K562 (cell line): ENCODE data around the gene CBX4. TPM values are rescaled to one million over a fixed set of nuclear protein-coding genes. Genes with fewer than 3 reads are reported as not detected.

ENCODE experiments used
- CREBBP ChIP-seq: IDR thresholded peaks from one replicate; pipeline ENCODE4 v1.6.1; 2012; ENCODE audit warnings: low read depth, mild to moderate bottlenecking, control low read depth, inconsistent platforms, low read length
- DIDO1 ChIP-seq: fragments of 450-650 bp; IDR thresholded peaks from 2 replicates; pipeline ENCODE4 v1.6.1; 2016; ENCODE audit warnings: low read depth, missing biosample characterization, missing genetic modification characterization
- EP400 ChIP-seq: fragments of 450-650 bp; IDR thresholded peaks from 2 replicates; pipeline ENCODE4 v1.6.1; 2017; ENCODE audit warnings: antibody characterized with exemption, mild to moderate bottlenecking, moderate library complexity
- GABPA ChIP-seq: fragments of 200-800 bp; sonication (Bioruptor generic); conservative IDR thresholded peaks from 2 replicates; pipeline ENCODE4 v1.6.1; 2016; ENCODE audit warnings: low read depth, missing genetic modification characterization, missing compliant biosample characterization
- HMGN3 ChIP-seq: IDR thresholded peaks from 2 replicates; pipeline ENCODE4 v1.6.1; 2011; ENCODE audit warnings: borderline replicate concordance, low read depth, mild to moderate bottlenecking, mixed read lengths, low read length; ENCODE audit not compliant: insufficient read length; ENCODE audit errors: extremely low read depth
- HNRNPL ChIP-seq: fragments of 200-400 bp; formaldehyde crosslinking; IDR thresholded peaks from 2 replicates; pipeline ENCODE4 v1.6.1; 2017; ENCODE audit warnings: low read depth, mild to moderate bottlenecking, low read length
- NFIX ChIP-seq: fragments of 250-450 bp; sonication (Bioruptor Pico); IDR thresholded peaks from 2 replicates; pipeline ENCODE4 v1.4.0; 2020; ENCODE audit warnings: low read depth, mild to moderate bottlenecking, moderate library complexity
- NONO ChIP-seq, 2 experiments: fragments of 200-400 bp in 1 of 2; fragments of 450-650 bp in 1 of 2; formaldehyde crosslinking in 1 of 2; IDR thresholded peaks; 2 replicates each; pipeline ENCODE4 v1.6.1; 2017; ENCODE audit warnings: low read depth in 2 of 2, mild to moderate bottlenecking in 2 of 2, moderate library complexity in 2 of 2, low read length in 1 of 2
- NR4A1 ChIP-seq, 2 experiments: fragments of 250-450 bp in 1 of 2; fragments of 450-650 bp in 1 of 2; sonication (Bioruptor Pico) in 1 of 2; IDR thresholded peaks; 2 replicates each; pipeline versions ENCODE4 v1.4.0 to v1.6.1; 2016 to 2020; ENCODE audit warnings: mild to moderate bottlenecking in 2 of 2, missing compliant biosample characterization in 1 of 2, missing genetic modification characterization in 1 of 2, moderate library complexity in 1 of 2
- POLR2G ChIP-seq: fragments of 200-400 bp; formaldehyde crosslinking; IDR thresholded peaks from 2 replicates; pipeline ENCODE4 v1.6.1; 2017; ENCODE audit warnings: low read depth, mild to moderate bottlenecking, antibody characterized with exemption, low read length, moderate library complexity
- RHOXF2B ChIP-seq: fragments of 250-450 bp; sonication (Bioruptor Pico); conservative IDR thresholded peaks from 2 replicates; pipeline ENCODE4 v1.5.1; 2021
- U2AF2 ChIP-seq: fragments of 200-400 bp; formaldehyde crosslinking; optimal IDR thresholded peaks from 2 replicates; pipeline ENCODE3; 2017; ENCODE audit warnings: low read depth, mild to moderate bottlenecking, low read length
- ZNF384 ChIP-seq: IDR thresholded peaks from 2 replicates; pipeline ENCODE4 v1.6.1; 2012; ENCODE audit warnings: low read depth, low read length, improper control_type of control experiment
- polyA plus RNA-seq, 8 experiments: library from polyadenylated mRNA; depleted of rRNA in 4 of 8; stranded (reverse) in 5 of 8; unstranded in 3 of 8; fragments of >200 nt; fragmentation: Nextera tagmentation in 2 of 8; fragmentation: Illumina TruSeq in 1 of 8; extraction: Ambion mirVana in 2 of 8; extraction: Trizol in 1 of 8; gene quantifications; 2 replicates each; pipeline versions ENCODE4 v1.2.1 to v1.2.3, GENCODE V29; 2011 to 2014; ENCODE audit warnings: inconsistent platforms in 1 of 8, missing spikeins in 1 of 8
- total RNA-seq, 7 experiments: library from RNA; depleted of rRNA in 6 of 7; stranded (reverse); fragments of >200 nt in 6 of 7; fragmentation: Illumina TruSeq in 2 of 7; extraction: Trizol in 2 of 7; gene quantifications; 2 replicates each; pipeline versions ENCODE4 v1.2.1 to v1.2.3, GENCODE V29; 2011 to 2021; ENCODE audit warnings: low replicate concordance in 1 of 7
- TF ChIP-seq, protein P1 (sequence below), 2 experiments: IDR thresholded peaks; 2 replicates each; pipeline ENCODE4 v1.6.1; 2011; ENCODE audit warnings: borderline replicate concordance in 1 of 2, control low read depth in 1 of 2, low read depth in 1 of 2, low read length in 1 of 2, mild to moderate bottlenecking in 1 of 2, mixed read lengths in 1 of 2, moderate library complexity in 1 of 2; ENCODE audit not compliant: insufficient read depth in 1 of 2, insufficient read length in 1 of 2, poor library complexity in 1 of 2, severe bottlenecking in 1 of 2; ENCODE audit errors: extremely low read depth in 1 of 2
- TF ChIP-seq, protein P2 (sequence below): fragments of 450-650 bp; IDR thresholded peaks from 2 replicates; pipeline ENCODE4 v1.6.1; 2014; ENCODE audit warnings: low read depth, mild to moderate bottlenecking, moderate library complexity, borderline replicate concordance
- TF ChIP-seq, protein P3 (sequence below): fragments of 450-650 bp; IDR thresholded peaks from 2 replicates; pipeline ENCODE4 v1.6.1; 2018; ENCODE audit warnings: mild to moderate bottlenecking, low read depth; ENCODE audit not compliant: partially characterized antibody
- TF ChIP-seq, protein P4 (sequence below): fragments of 450-650 bp; formaldehyde crosslinking; IDR thresholded peaks from 2 replicates; pipeline ENCODE4 v1.4.0; 2022; ENCODE audit warnings: missing genetic modification characterization
- TF ChIP-seq, protein P5 (sequence below): fragments of 250-450 bp; sonication (Bioruptor Pico); IDR thresholded peaks from 2 replicates; pipeline ENCODE4 v1.5.0; 2020; ENCODE audit warnings: mild to moderate bottlenecking

The CBX4 gene
- total and polyA plus RNA-seq, 9 of the 15 experiments (the other 6 are each of a cell fraction or from before 2014, with no cell fraction given): 0.98 to 50.5 (median 10.0) TPM

DNA sequence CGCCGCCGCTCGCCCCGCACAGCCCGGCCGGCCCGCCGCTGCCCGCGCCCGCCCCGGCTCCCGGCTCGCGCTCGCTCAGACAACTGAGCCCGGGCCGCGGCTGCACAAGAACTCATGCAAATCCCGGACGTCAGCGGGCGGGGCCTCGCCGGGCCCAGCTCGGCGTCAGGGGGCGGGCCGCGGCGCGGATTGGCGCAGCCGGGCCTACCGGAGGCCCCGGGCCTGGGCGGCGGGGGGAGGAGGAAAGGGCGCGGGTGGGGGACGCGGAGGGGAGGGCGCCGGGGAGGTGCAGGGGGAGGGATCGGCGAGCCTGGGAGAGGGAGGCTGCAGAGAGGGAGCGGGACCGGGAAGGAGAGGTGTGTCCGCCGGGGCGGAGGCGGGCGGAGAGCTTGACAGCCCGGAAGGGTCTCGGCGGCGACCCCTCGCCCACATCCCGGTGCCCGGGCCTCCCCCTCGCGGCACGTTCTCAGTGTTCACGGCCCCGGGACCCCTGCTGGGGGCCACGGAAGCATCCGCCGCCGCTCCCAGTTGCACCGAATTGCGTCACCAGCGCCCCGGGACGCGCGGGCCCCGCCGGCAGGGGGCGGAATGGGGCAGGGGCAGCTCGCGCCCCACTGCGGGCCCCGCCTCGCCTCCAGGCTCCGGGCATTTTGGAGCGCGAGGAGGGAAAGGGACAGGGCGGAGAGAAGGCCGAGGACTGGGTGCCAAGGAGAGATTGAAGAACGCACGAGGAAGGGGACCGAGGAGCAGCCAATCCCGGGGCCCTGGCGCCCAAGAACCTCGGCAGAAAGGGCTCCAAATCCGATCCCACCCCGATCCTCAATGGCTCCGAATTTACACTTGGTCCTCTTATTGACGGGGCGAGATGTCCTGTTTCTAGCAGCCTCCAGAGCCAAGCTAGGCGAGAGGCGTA lies at the start of gene CBX4 (continued):
- TF ChIP-seq, protein P1, sequence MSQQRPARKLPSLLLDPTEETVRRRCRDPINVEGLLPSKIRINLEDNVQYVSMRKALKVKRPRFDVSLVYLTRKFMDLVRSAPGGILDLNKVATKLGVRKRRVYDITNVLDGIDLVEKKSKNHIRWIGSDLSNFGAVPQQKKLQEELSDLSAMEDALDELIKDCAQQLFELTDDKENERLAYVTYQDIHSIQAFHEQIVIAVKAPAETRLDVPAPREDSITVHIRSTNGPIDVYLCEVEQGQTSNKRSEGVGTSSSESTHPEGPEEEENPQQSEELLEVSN (IDR thresholded peaks at IDR 0.05; ENCODE audit: borderline replicate concordance in 1 of 2, extremely low read depth in 1 of 2, insufficient read depth in 1 of 2, insufficient read length in 1 of 2, low read depth in 1 of 2, low read length in 1 of 2, poor library complexity in 1 of 2, severe bottlenecking in 1 of 2): peak; percentile 87 to 94
- TF ChIP-seq RHOXF2B (CRISPR knock-in tag) (no peak), HMGN3 (no peak), POLR2G (peak; percentile 89), EP400 (peak; percentile 97), NFIX (CRISPR knock-in tag) (no peak), CREBBP (no peak), DIDO1 (tag) (no peak), U2AF2 (no peak), HNRNPL (peak; percentile 81; the same call in 1 of the 2 replicates), NONO (IDR thresholded peaks at IDR 0.05; ENCODE audit: low read depth in 2 of 2, low read length in 1 of 2) (peak; percentile 73 to 86), GABPA (tag) (peak; percentile 64), NR4A1 (CRISPR knock-in tag; IDR thresholded peaks at IDR 0.05) (0 out of 2 replicates have a peak, but pooled peaks have one; percentile 74), NR4A1 (tag; IDR thresholded peaks at IDR 0.05) (peak; percentile 66; the same call in 1 of the 2 replicates), ZNF384 (no peak)
- TF ChIP-seq, protein P2, sequence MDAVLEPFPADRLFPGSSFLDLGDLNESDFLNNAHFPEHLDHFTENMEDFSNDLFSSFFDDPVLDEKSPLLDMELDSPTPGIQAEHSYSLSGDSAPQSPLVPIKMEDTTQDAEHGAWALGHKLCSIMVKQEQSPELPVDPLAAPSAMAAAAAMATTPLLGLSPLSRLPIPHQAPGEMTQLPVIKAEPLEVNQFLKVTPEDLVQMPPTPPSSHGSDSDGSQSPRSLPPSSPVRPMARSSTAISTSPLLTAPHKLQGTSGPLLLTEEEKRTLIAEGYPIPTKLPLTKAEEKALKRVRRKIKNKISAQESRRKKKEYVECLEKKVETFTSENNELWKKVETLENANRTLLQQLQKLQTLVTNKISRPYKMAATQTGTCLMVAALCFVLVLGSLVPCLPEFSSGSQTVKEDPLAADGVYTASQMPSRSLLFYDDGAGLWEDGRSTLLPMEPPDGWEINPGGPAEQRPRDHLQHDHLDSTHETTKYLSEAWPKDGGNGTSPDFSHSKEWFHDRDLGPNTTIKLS: peak; percentile 86
- TF ChIP-seq, protein P3, sequence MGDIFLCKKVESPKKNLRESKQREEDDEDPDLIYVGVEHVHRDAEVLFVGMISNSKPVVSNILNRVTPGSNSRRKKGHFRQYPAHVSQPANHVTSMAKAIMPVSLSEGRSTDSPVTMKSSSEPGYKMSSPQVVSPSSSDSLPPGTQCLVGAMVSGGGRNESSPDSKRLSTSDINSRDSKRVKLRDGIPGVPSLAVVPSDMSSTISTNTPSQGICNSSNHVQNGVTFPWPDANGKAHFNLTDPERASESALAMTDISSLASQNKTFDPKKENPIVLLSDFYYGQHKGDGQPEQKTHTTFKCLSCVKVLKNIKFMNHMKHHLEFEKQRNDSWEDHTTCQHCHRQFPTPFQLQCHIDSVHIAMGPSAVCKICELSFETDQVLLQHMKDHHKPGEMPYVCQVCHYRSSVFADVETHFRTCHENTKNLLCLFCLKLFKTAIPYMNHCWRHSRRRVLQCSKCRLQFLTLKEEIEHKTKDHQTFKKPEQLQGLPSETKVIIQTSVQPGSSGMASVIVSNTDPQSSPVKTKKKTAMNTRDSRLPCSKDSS: no peak
- TF ChIP-seq, protein P4, sequence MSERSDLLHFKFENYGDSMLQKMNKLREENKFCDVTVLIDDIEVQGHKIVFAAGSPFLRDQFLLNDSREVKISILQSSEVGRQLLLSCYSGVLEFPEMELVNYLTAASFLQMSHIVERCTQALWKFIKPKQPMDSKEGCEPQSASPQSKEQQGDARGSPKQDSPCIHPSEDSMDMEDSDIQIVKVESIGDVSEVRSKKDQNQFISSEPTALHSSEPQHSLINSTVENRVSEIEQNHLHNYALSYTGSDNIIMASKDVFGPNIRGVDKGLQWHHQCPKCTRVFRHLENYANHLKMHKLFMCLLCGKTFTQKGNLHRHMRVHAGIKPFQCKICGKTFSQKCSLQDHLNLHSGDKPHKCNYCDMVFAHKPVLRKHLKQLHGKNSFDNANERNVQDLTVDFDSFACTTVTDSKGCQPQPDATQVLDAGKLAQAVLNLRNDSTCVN (CRISPR knock-in tag): no peak
- TF ChIP-seq, protein P5, sequence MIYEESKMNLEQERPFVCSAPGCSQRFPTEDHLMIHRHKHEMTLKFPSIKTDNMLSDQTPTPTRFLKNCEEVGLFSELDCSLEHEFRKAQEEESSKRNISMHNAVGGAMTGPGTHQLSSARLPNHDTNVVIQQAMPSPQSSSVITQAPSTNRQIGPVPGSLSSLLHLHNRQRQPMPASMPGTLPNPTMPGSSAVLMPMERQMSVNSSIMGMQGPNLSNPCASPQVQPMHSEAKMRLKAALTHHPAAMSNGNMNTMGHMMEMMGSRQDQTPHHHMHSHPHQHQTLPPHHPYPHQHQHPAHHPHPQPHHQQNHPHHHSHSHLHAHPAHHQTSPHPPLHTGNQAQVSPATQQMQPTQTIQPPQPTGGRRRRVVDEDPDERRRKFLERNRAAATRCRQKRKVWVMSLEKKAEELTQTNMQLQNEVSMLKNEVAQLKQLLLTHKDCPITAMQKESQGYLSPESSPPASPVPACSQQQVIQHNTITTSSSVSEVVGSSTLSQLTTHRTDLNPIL: no peak
